DOHH2 (cell line): ENCODE measurements around the gene EGF.
"Not testable (repeated sequence)": the region's sequence is repeated elsewhere in the genome, so short reads cannot be mapped to it uniquely, and the experiment has no call there.

ENCODE experiments used
- H3F3A ChIP-seq: fragments of 200-600 bp; sonication (generic), shearing (Covaris generic); 2 replicates; pipeline ENCODE4 v1.6.0; 2016; ENCODE audit warnings: antibody characterized with exemption, mild to moderate bottlenecking; ENCODE audit not compliant: control insufficient read depth, insufficient read depth
- H3K27ac ChIP-seq: fragments of 200-600 bp; sonication (generic); 2 replicates; pipeline ENCODE4 v1.5.1; 2014; ENCODE audit warnings: low read depth, mild to moderate bottlenecking, low read length, moderate library complexity
- H3K27me3 ChIP-seq: fragments of 200-600 bp; sonication (generic); 2 replicates; pipeline ENCODE4 v1.6.1; 2014; ENCODE audit warnings: mild to moderate bottlenecking, low read length, mixed read lengths; ENCODE audit not compliant: control insufficient read depth
- H3K36me3 ChIP-seq: fragments of 200-600 bp; sonication (generic); 2 replicates; pipeline ENCODE4 v1.6.1; 2014; ENCODE audit warnings: mild to moderate bottlenecking, low read length, moderate library complexity, mixed read lengths; ENCODE audit not compliant: control insufficient read depth
- H3K4me1 ChIP-seq: fragments of 200-600 bp; sonication (generic); 2 replicates; pipeline ENCODE4 v1.6.1; 2014; ENCODE audit warnings: mild to moderate bottlenecking, low read length, mixed read lengths; ENCODE audit not compliant: control insufficient read depth
- H3K4me2 ChIP-seq: fragments of 200-600 bp; sonication (generic); 2 replicates; pipeline ENCODE4 v1.6.0; 2014; ENCODE audit warnings: mild to moderate bottlenecking, low read length, moderate library complexity
- H3K4me3 ChIP-seq: fragments of 200-600 bp; sonication (generic); 2 replicates; pipeline ENCODE4 v1.5.1; 2014; ENCODE audit warnings: mild to moderate bottlenecking, low read length, mixed read lengths
- H3K79me2 ChIP-seq: fragments of 200-600 bp; sonication (generic); 2 replicates; pipeline ENCODE4 v1.6.1; 2014; ENCODE audit warnings: mild to moderate bottlenecking, low read length, mixed read lengths; ENCODE audit not compliant: control insufficient read depth
- H3K9me2 ChIP-seq: fragments of 200-600 bp; sonication (generic); replicated peaks from 2 replicates; pipeline ENCODE4 v1.6.1; 2014; ENCODE audit warnings: mild to moderate bottlenecking, low read length, mixed read lengths; ENCODE audit not compliant: control insufficient read depth
- H3K9me3 ChIP-seq: fragments of 200-600 bp; sonication (generic); 2 replicates; pipeline ENCODE4 v1.6.1; 2014; ENCODE audit warnings: antibody characterized with exemption, low read length, mixed read lengths; ENCODE audit not compliant: control insufficient read depth, insufficient read depth
- H4K20me1 ChIP-seq: fragments of 200-600 bp; sonication (generic); 2 replicates; pipeline ENCODE4 v1.6.0; 2014; ENCODE audit warnings: low read depth, mild to moderate bottlenecking, antibody characterized with exemption, low read length, moderate library complexity; ENCODE audit not compliant: control insufficient read depth, insufficient read depth
- CTCF ChIP-seq: fragments of 200-600 bp; sonication (generic); IDR thresholded peaks from one replicate; pipeline ENCODE4 v1.5.1; 2014; ENCODE audit warnings: antibody characterized with exemption, mild to moderate bottlenecking, low read depth, low read length; ENCODE audit not compliant: poor library complexity, severe bottlenecking
- EZH2phosphoT487 ChIP-seq: fragments of 200-600 bp; sonication (generic); IDR thresholded peaks from 2 replicates; pipeline ENCODE4 v1.6.1; 2017; ENCODE audit warnings: borderline replicate concordance, mild to moderate bottlenecking, antibody characterized with exemption, low read length, moderate library complexity, mixed read lengths

EGF gene

GRCh38 chr4:109947918-109948317 lies 35.2 kb downstream of the EGF start:
- no peaks in the 10 kb centered on the region for H3K27me3 ChIP-seq
- H3K27ac ChIP-seq: no peak overlapping the region
- H3F3A ChIP-seq: no peaks in the 10 kb centered on the region
- TF ChIP-seq EZH2phosphoT487 (no peak), CTCF (no peak)
- H3K9me3 ChIP-seq: no peaks in the 10 kb centered on the region
- H4K20me1 ChIP-seq: no peaks in the 10 kb centered on the region
- no peak overlapping the region for H3K4me3 ChIP-seq
- H3K4me2 ChIP-seq: no peak overlapping the region
- H3K4me1 ChIP-seq: no peaks in the 10 kb centered on the region
- H3K36me3 ChIP-seq: no peaks in the 10 kb centered on the region
- no peaks in the 10 kb centered on the region for H3K79me2 ChIP-seq
- no peaks in the 10 kb centered on the region for H3K9me2 ChIP-seq

GRCh38 chr4:109949099-109949718 lies 36.5 kb downstream of the EGF start:
- H4K20me1 ChIP-seq, H3K4me3 ChIP-seq, H3K27me3 ChIP-seq, H3K36me3 ChIP-seq, H3K27ac ChIP-seq, H3K79me2 ChIP-seq, H3K9me3 ChIP-seq, H3F3A ChIP-seq, H3K4me1 ChIP-seq, H3K4me2 ChIP-seq, H3K9me2 ChIP-seq: not testable (repeated sequence)

GRCh38 chr4:109952612-109953011 lies 39.9 kb downstream of the EGF start:
- TF ChIP-seq EZH2phosphoT487 (no peak), CTCF (no peak)

GRCh38 chr4:109953556-109953955 lies 40.9 kb downstream of the EGF start:
- no peaks in the 10 kb centered on the region for H3K79me2 ChIP-seq
- no peak overlapping the region for H3K4me2 ChIP-seq
- H3K27ac ChIP-seq: no peak overlapping the region
- H4K20me1 ChIP-seq: no peaks in the 10 kb centered on the region
- H3F3A ChIP-seq: no peaks in the 10 kb centered on the region
- H3K4me3 ChIP-seq: no peak overlapping the region
- no peaks in the 10 kb centered on the region for H3K36me3 ChIP-seq
- TF ChIP-seq CTCF (no peak), EZH2phosphoT487 (no peak)
- H3K9me3 ChIP-seq: no peaks in the 10 kb centered on the region
- H3K9me2 ChIP-seq: no peaks in the 10 kb centered on the region
- no peaks in the 10 kb centered on the region for H3K27me3 ChIP-seq
- H3K4me1 ChIP-seq: peaks cover 2% of the 10 kb centered on the region; the same call in 1 of the 2 replicates

More at GRCh38 chr4:109952612-109953011, 39.9 kb downstream of the EGF start:
- Histone ChIP-seq H3K4me2 (no peak overlapping the region), H3K27ac (no peak overlapping the region), H3K4me3 (no peak overlapping the region), H3K36me3 (no peaks in the 10 kb centered on the region), H3K9me3 (no peaks in the 10 kb centered on the region), H4K20me1 (no peaks in the 10 kb centered on the region), H3K4me1 (no peaks in the 10 kb centered on the region), H3K9me2 (no peaks in the 10 kb centered on the region), H3F3A (no peaks in the 10 kb centered on the region), H3K79me2 (no peaks in the 10 kb centered on the region), H3K27me3 (no peaks in the 10 kb centered on the region)
